Measurements from ENCODE around the gene CDHR2. TPM values are rescaled to one million over a fixed set of nuclear protein-coding genes. Genes with fewer than 3 reads are reported as not detected.

The CDHR2 gene
- total RNA-seq, 2 experiments from 2014 or later = 0.19 to 0.35 TPM

DNA sequence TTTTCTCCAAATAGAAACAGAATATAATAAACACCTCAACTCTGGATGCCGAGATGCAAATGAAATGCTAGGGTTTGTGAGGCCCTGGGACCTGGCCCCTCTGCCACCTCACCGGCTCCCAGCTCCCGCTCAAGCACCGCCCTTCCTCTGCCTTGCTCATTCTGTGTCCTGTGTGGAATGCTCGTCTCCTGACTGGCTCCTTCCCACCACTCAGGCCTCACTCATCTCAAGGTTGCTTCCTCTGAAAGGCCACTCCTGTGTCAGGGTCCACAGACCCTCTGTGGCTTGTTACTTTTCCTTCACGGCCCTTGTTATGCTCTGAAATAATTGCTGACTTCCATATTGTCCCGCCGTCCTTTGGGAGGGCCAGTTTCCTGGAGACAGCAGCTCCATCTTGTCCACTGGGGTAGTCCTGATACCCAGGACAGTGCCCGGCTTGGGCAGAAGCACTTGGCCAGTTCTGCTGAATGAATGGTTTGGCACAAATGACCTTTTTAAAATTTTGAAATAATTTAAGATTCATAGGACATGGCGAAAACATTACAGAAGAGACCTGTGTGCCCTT, 27.4 kb upstream of the CDHR2 start:
- intact Hi-C loops (cut with micrococcal nuclease) = no loop called here
- Mint-ChIP-seq H3K4me1 (ENCODE audit: low read depth) (peaks cover 9% of the 10 kb centered on the region), H3K27me3 (ENCODE audit: low read depth) (no peaks in the 10 kb centered on the region), H3K27ac (no peak overlapping the region), H3K9me3 (no peaks in the 10 kb centered on the region), H3K4me3 (no peak overlapping the region), H3K36me3 (ENCODE audit: low read depth) (peaks cover 3% of the 10 kb centered on the region)
- no peak for DNase-seq
- CTCF ChIA-PET = interaction anchor here (1.6 kb wide), 1 partner anchor 20 kb away, joined by 3 read pairs; no protein-coding TSS in a partner anchor

DNA sequence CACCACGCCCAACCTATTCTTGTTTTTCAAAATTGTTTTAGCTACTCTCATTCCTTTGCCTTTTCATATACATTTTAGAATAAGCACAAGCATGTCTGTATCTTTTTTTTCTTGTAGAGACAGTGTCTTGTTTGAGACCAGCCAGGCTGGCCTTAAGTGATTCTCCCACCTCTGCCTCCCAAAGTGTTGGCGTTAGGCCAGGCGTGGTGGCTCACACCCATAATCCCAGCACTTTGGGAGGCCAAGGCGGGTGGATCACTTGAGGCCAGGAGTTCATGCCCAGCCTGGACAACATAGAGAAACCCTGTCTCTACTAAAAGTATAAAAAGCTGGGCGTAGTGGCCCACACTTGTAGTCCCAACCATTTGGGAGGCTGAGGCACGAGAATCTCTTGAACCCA, 25.0 kb upstream of the CDHR2 start:
- CTCF ChIA-PET = no interaction called here
- peaks cover 3% of the 10 kb centered on the region for H3K36me3 Mint-ChIP-seq (ENCODE audit: low read depth)
- no peak overlapping the region for H3K27ac Mint-ChIP-seq

DNA sequence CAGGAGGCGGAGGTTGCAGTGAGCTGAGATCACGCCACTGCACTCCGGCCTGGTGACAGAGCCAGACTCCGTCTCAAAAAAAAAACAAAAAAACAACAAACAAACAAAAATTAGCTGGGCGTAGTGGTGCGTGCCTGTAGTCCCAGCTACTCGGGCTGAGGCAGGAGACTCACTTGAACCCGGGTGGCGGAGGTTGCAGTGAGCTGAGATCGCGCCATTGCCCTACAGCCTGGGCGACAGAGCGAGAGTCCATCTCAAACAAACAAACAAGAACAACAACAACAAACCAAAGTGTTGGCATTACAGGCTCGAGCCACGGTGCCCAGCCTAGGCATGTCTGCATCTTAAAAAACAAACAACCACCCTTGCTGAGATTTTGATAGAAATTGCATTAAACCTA, 24.2 kb upstream of the CDHR2 start:
- Mint-ChIP-seq H3K4me1 (ENCODE audit: low read depth) (peaks cover 22% of the 10 kb centered on the region), H3K9me3 (no peaks in the 10 kb centered on the region), H3K36me3 (ENCODE audit: low read depth) (peaks cover 9% of the 10 kb centered on the region), H3K4me3 (no peak overlapping the region), H3K27ac (no peak overlapping the region), H3K27me3 (ENCODE audit: low read depth) (no peaks in the 10 kb centered on the region)
- intact Hi-C loops (cut with micrococcal nuclease) = loop anchor here (5.0 kb wide), 1 partner anchor 38 kb away; no protein-coding TSS in a partner anchor
- CTCF ChIA-PET = no interaction called here
- no peak for DNase-seq

More for the DNA sequence above, 25.0 kb upstream of the CDHR2 start:
- no peak overlapping the region for H3K4me3 Mint-ChIP-seq
- no peaks in the 10 kb centered on the region for H3K27me3 Mint-ChIP-seq (ENCODE audit: low read depth)
- H3K9me3 Mint-ChIP-seq = no peaks in the 10 kb centered on the region
- H3K4me1 Mint-ChIP-seq (ENCODE audit: low read depth) = peaks cover 16% of the 10 kb centered on the region
- DNase-seq = no peak
- intact Hi-C loops (cut with micrococcal nuclease) = no loop called here

DNA sequence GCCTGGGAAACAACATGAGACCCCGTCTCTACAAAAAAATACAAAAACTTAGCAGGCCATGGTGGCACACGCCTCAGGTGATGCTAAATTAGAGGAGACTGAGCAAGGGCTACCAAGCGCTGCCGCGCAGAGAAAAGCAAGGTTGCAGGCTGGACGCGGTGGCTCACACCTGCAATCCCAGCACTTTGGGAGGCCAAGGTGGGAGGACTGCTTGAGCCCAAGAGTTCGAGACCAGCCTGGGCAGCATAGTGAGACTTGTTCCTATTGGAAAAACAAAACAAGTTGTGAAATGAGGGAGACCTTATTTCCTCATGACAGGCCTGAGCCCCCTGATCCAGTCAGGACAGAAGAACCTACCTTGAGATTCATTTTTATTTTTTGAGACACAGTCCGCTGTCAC, 23.5 kb upstream of the CDHR2 start:
- intact Hi-C loops (cut with micrococcal nuclease) = loop anchor here (5.0 kb wide), 1 partner anchor 38 kb away; no protein-coding TSS in a partner anchor
- CTCF ChIA-PET = no interaction called here
- Mint-ChIP-seq H3K4me1 (ENCODE audit: low read depth) (peaks cover 24% of the 10 kb centered on the region), H3K9me3 (no peaks in the 10 kb centered on the region), H3K27me3 (ENCODE audit: low read depth) (no peaks in the 10 kb centered on the region), H3K27ac (no peak overlapping the region), H3K4me3 (no peak overlapping the region), H3K36me3 (ENCODE audit: low read depth) (peaks cover 9% of the 10 kb centered on the region)
- no peak for DNase-seq

- Mint-ChIP-seq H3K36me3 (ENCODE audit: low read depth) (peaks cover 13% of the 10 kb centered on the region), H3K9me3 (no peaks in the 10 kb centered on the region), H3K4me1 (ENCODE audit: low read depth) (peaks cover 31% of the 10 kb centered on the region), H3K27me3 (ENCODE audit: low read depth) (no peaks in the 10 kb centered on the region), H3K4me3 (no peak overlapping the region), H3K27ac (no peak overlapping the region)
- intact Hi-C loops (cut with micrococcal nuclease) = loop anchor here (5.0 kb wide), 1 partner anchor 39 kb away; no protein-coding TSS in a partner anchor
- CTCF ChIA-PET = no interaction called here
- DNase-seq = no peak
Measured at GRCh38 chr5:176526462-176526861, 22.7 kb upstream of the CDHR2 start.

GRCh38 chr5:176527246-176528222, 21.6 kb upstream of the CDHR2 start:
- Mint-ChIP-seq H3K4me1 (ENCODE audit: low read depth) (peaks cover 40% of the 10 kb centered on the region), H3K27me3 (ENCODE audit: low read depth) (no peaks in the 10 kb centered on the region), H3K36me3 (ENCODE audit: low read depth) (peaks cover 13% of the 10 kb centered on the region), H3K4me3 (no peak overlapping the region), H3K27ac (no peak overlapping the region), H3K9me3 (no peaks in the 10 kb centered on the region)
- CTCF ChIA-PET = no interaction called here
- intact Hi-C loops (cut with micrococcal nuclease) = loop anchor here (5.0 kb wide), 1 partner anchor 40 kb away; no protein-coding TSS in a partner anchor
- no peak for DNase-seq

GRCh38 chr5:176528301-176528700, 20.8 kb upstream of the CDHR2 start:
- Mint-ChIP-seq H3K4me3 (no peak overlapping the region), H3K4me1 (ENCODE audit: low read depth) (peaks cover 41% of the 10 kb centered on the region), H3K36me3 (ENCODE audit: low read depth) (peaks cover 16% of the 10 kb centered on the region), H3K27me3 (ENCODE audit: low read depth) (no peaks in the 10 kb centered on the region), H3K9me3 (no peaks in the 10 kb centered on the region), H3K27ac (peak overlapping the region; percentile 1)
- DNase-seq = no peak
- CTCF ChIA-PET = no interaction called here
- intact Hi-C loops (cut with micrococcal nuclease) = loop anchor here (5.0 kb wide), 1 partner anchor 41 kb away; no protein-coding TSS in a partner anchor

GRCh38 chr5:176528761-176529115, 20.4 kb upstream of the CDHR2 start:
- no peaks in the 10 kb centered on the region for H3K9me3 Mint-ChIP-seq
- peaks cover 18% of the 10 kb centered on the region for H3K36me3 Mint-ChIP-seq (ENCODE audit: low read depth)
- no peaks in the 10 kb centered on the region for H3K27me3 Mint-ChIP-seq (ENCODE audit: low read depth)
- H3K4me3 Mint-ChIP-seq = no peak overlapping the region
- no peak for DNase-seq
- CTCF ChIA-PET = no interaction called here
- peaks cover 43% of the 10 kb centered on the region for H3K4me1 Mint-ChIP-seq (ENCODE audit: low read depth)
- peak overlapping the region; percentile 1 for H3K27ac Mint-ChIP-seq
- intact Hi-C loops (cut with micrococcal nuclease) = loop anchor here (5.0 kb wide), 1 partner anchor 41 kb away; no protein-coding TSS in a partner anchor

DNA sequence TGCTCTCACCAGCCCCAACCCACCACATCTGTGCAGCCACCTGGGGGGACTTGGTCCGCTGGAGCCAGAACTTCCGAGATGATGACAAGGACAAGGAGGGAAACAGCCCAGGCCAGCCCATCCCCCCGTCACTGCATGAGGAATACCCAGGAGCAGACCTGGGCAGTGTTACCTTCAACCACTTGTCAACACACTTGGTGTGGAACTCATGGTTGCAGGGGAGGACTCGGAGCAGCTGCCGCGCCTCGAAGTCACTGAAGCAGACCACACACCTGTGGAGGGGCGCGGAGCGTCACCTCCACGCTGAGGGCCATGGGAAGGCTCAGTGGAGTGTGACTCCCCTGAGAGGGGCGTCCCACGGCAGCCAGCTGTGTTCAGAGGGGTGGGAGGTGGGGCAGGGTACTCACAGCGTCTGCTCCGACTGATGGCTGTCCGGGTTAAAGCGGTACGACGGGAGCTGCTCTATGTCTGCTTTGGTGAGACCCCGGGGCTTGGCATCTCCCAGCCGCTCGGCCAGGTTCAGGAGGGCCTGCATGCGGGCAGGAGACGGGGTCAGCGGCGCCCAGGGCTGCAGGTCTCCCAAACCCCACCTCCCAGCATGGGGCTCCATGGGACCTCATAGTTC, 19.9 kb upstream of the CDHR2 start:
- no peak for DNase-seq
- peaks cover 18% of the 10 kb centered on the region for H3K36me3 Mint-ChIP-seq (ENCODE audit: low read depth)
- H3K27me3 Mint-ChIP-seq (ENCODE audit: low read depth) = no peaks in the 10 kb centered on the region
- intact Hi-C loops (cut with micrococcal nuclease) = loop anchor here (5.0 kb wide), 1 partner anchor 42 kb away; no protein-coding TSS in a partner anchor
- H3K4me1 Mint-ChIP-seq (ENCODE audit: low read depth) = peaks cover 46% of the 10 kb centered on the region
- H3K4me3 Mint-ChIP-seq = peak overlapping the region; percentile 57
- H3K9me3 Mint-ChIP-seq = no peaks in the 10 kb centered on the region
- CTCF ChIA-PET = interaction anchor here (1.0 kb wide), 1 partner anchor 11 kb away, joined by 3 read pairs; no protein-coding TSS in a partner anchor
- H3K27ac Mint-ChIP-seq = peak overlapping the region; percentile 81

- H3K36me3 Mint-ChIP-seq (ENCODE audit: low read depth) = peaks cover 19% of the 10 kb centered on the region
- peak; percentile 70 for DNase-seq
- intact Hi-C loops (cut with micrococcal nuclease) = loop anchor here (5.0 kb wide), 1 partner anchor 42 kb away; no protein-coding TSS in a partner anchor
- CTCF ChIA-PET = interaction anchor here (1.0 to 1.5 kb wide), 2 partner anchors 11 to 131 kb away, joined by 3 read pairs; no protein-coding TSS in a partner anchor
- no peaks in the 10 kb centered on the region for H3K9me3 Mint-ChIP-seq
- H3K27ac Mint-ChIP-seq = peak overlapping the region; percentile 81
- no peaks in the 10 kb centered on the region for H3K27me3 Mint-ChIP-seq (ENCODE audit: low read depth)
- H3K4me3 Mint-ChIP-seq = peak overlapping the region; percentile 57
- H3K4me1 Mint-ChIP-seq (ENCODE audit: low read depth) = peaks cover 51% of the 10 kb centered on the region
Measured at GRCh38 chr5:176529741-176530141, 19.4 kb upstream of the CDHR2 start.

DNA sequence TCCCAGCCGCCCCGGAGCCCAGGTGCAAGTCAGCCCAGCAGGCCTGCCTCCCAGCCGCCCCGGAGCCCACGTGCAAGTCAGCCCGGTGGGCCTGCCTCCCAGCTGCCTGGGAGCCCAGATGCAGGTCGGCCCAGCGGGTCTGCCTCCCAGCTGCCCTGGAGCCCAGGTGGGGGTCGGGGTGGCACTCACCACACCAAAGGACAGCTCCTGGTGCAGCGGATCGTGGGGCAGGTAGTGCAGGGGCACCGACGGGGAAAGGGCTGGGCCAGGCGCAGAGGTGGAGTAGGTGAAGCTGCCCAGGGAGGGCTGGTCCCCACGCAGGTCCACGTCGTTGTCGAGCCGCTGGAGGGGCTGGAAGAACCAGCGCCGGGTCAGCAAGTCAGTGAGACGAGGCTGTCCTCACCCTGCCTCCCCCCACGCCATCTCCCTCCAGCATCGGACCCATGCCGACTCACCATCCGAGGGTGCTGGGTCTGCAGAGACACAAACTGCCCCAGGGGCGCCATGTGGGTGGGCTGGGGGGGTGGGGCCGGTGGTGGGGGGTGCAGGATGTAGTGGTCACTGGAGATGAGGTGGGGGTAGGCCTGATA, 18.7 kb upstream of the CDHR2 start:
- peak overlapping the region; percentile 51 for H3K4me3 Mint-ChIP-seq
- no peak for DNase-seq
- peaks cover 22% of the 10 kb centered on the region for H3K36me3 Mint-ChIP-seq (ENCODE audit: low read depth)
- peak overlapping the region; percentile 79 for H3K27ac Mint-ChIP-seq
- H3K27me3 Mint-ChIP-seq (ENCODE audit: low read depth) = no peaks in the 10 kb centered on the region
- no peaks in the 10 kb centered on the region for H3K9me3 Mint-ChIP-seq
- CTCF ChIA-PET = interaction anchor here (0.6 to 1.5 kb wide), 4 partner anchors 12 to 130 kb away, joined by 3 read pairs; no protein-coding TSS in a partner anchor
- intact Hi-C loops (cut with micrococcal nuclease) = no loop called here
- H3K4me1 Mint-ChIP-seq (ENCODE audit: low read depth) = peaks cover 57% of the 10 kb centered on the region
